Breast epithelium (tissue), 3 donors: ENCODE results near the gene FPGS.

Experiments used
- POLR2A ChIP-seq: fragments of 450-650 bp; IDR thresholded peaks from one replicate; pipeline ENCODE4 v1.6.1; 2016; ENCODE audit warnings: antibody characterized with exemption, mild to moderate bottlenecking, moderate library complexity
- TF ChIP-seq, protein P1 (sequence below), 3 donors: fragments of 450-650 bp; IDR thresholded peaks; one replicate each; pipeline ENCODE4 v1.5.1; 2016 to 2017; ENCODE audit warnings: antibody characterized with exemption in 3 of 3, mild to moderate bottlenecking in 3 of 3, moderate library complexity in 3 of 3

DNA sequence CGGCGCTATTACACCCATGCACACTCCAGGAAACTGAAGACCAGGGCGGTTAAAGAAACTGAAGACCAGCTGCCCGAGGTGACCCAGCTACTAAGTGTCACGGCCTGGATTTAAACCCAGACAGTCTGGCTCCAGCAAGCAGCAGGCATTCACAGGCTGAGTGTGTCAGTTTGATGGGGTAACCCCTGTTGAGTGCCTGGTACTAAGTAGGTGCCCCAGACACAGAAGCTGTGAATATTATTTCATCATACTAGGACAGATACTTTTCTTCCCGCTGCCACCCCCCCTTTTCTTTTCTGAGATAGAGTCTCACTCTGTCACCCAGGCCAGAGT lies 44.5 kb downstream of the FPGS start:
- TF ChIP-seq, protein P1, sequence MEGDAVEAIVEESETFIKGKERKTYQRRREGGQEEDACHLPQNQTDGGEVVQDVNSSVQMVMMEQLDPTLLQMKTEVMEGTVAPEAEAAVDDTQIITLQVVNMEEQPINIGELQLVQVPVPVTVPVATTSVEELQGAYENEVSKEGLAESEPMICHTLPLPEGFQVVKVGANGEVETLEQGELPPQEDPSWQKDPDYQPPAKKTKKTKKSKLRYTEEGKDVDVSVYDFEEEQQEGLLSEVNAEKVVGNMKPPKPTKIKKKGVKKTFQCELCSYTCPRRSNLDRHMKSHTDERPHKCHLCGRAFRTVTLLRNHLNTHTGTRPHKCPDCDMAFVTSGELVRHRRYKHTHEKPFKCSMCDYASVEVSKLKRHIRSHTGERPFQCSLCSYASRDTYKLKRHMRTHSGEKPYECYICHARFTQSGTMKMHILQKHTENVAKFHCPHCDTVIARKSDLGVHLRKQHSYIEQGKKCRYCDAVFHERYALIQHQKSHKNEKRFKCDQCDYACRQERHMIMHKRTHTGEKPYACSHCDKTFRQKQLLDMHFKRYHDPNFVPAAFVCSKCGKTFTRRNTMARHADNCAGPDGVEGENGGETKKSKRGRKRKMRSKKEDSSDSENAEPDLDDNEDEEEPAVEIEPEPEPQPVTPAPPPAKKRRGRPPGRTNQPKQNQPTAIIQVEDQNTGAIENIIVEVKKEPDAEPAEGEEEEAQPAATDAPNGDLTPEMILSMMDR (IDR thresholded peaks at IDR 0.05) = no peak
- TF ChIP-seq POLR2A = no peak
